MCF 10A (cell line): ENCODE measurements around the gene BHMT. TPM values are rescaled to one million over a fixed set of nuclear protein-coding genes. Genes with fewer than 3 reads are reported as not detected.
A peak's percentile ranks its signal among the peaks of the same experiment; 100 is the strongest.

Experiments
- Bru-seq: library from RNA; stranded (reverse); fragments of 400-500 nt; gene quantifications from one replicate; lab custom pipeline; 2021; lab: Mats Ljungman, UMichigan
- BruChase-seq, 2 experiments: library from RNA; stranded (reverse); fragments of 400-500 nt; gene quantifications; one replicate each; lab custom pipeline; 2021; lab: Mats Ljungman, UMichigan
- BruUV-seq: library from RNA; stranded (reverse); fragments of 400-500 nt; replicated peaks from 2 replicates; lab custom pipeline; 2021; lab: Mats Ljungman, UMichigan
- CTCF ChIA-PET: fragments of 300-600 bp; sonication (Branson Sonifier 250); formaldehyde crosslinking; extraction: SDS; loops from one replicate; lab custom pipeline; 2021; ENCODE audit warnings: antibody characterized with exemption, inconsistent platforms; lab: Yijun Ruan, JAX
- POLR2A ChIA-PET: fragments of 300-600, 350-650 bp; sonication (Branson Sonifier 250); formaldehyde crosslinking; extraction: SDS; loops from one replicate; lab custom pipeline; 2020; ENCODE audit warnings: antibody characterized with exemption, inconsistent platforms; lab: Yijun Ruan, JAX
- DNase-seq: peaks from one replicate; pipeline ENCODE4 v3.0.0-alpha.2; 2018; ENCODE audit not compliant: unreplicated experiment
- H3K27ac Mint-ChIP-seq: one replicate; pipeline ENCODE4 v1.8.0; 2022; ENCODE audit warnings: mild to moderate bottlenecking, low read depth, mixed read lengths; ENCODE audit not compliant: unreplicated experiment
- H3K27me3 Mint-ChIP-seq: one replicate; pipeline ENCODE4 v1.8.0; 2022; ENCODE audit warnings: mixed read lengths; ENCODE audit not compliant: insufficient read depth, unreplicated experiment
- H3K36me3 Mint-ChIP-seq: one replicate; pipeline ENCODE4 v1.8.0; 2022; ENCODE audit warnings: mild to moderate bottlenecking, moderate library complexity, mixed read lengths; ENCODE audit not compliant: insufficient read depth, unreplicated experiment
- H3K4me1 Mint-ChIP-seq: one replicate; pipeline ENCODE4 v1.8.0; 2022; ENCODE audit warnings: mixed read lengths; ENCODE audit not compliant: insufficient read depth, unreplicated experiment
- H3K4me3 Mint-ChIP-seq: one replicate; pipeline ENCODE4 v1.8.0; 2022; ENCODE audit warnings: mild to moderate bottlenecking, moderate library complexity, mixed read lengths; ENCODE audit not compliant: unreplicated experiment
- H3K9me3 Mint-ChIP-seq: one replicate; pipeline ENCODE4 v1.8.0; 2022; ENCODE audit warnings: mixed read lengths; ENCODE audit not compliant: unreplicated experiment
- intact Hi-C: fragments of 100-400 bp; cut with micrococcal nuclease; formaldehyde crosslinking; loops from 2 replicates; pipeline ENCODE4 v1.14.1; 2022
- long read RNA-seq: library from polyadenylated mRNA; stranded (forward); transcript quantifications from one replicate; pipeline ENCODE4 v2.0.0, GENCODE V29; 2022
- total RNA-seq: library from RNA; stranded (reverse); gene quantifications from 2 replicates; pipeline ENCODE4 v1.2.3, GENCODE V29; 2022
- TF ChIP-seq, protein P1 (sequence below): fragments of 200-600 bp; IDR thresholded peaks from one replicate; pipeline ENCODE4 v1.8.0; 2022; ENCODE audit warnings: antibody characterized with exemption, mild to moderate bottlenecking; ENCODE audit not compliant: unreplicated experiment

Gene BHMT, protein sequence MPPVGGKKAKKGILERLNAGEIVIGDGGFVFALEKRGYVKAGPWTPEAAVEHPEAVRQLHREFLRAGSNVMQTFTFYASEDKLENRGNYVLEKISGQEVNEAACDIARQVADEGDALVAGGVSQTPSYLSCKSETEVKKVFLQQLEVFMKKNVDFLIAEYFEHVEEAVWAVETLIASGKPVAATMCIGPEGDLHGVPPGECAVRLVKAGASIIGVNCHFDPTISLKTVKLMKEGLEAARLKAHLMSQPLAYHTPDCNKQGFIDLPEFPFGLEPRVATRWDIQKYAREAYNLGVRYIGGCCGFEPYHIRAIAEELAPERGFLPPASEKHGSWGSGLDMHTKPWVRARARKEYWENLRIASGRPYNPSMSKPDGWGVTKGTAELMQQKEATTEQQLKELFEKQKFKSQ
- total RNA-seq = not detected in 2 replicates
- Bru-seq, nascent RNA = not detected
- BruChase-seq, experiment 1, labeled RNA remaining after a 6-hour chase = not detected
- BruChase-seq, experiment 2, labeled RNA remaining after a 2-hour chase = not detected
- long read RNA-seq, partial matches to known transcripts = 0 of 2 reads
- long read RNA-seq, other reads (novel, unspliced or antisense) = 2 of 2 reads

DNA sequence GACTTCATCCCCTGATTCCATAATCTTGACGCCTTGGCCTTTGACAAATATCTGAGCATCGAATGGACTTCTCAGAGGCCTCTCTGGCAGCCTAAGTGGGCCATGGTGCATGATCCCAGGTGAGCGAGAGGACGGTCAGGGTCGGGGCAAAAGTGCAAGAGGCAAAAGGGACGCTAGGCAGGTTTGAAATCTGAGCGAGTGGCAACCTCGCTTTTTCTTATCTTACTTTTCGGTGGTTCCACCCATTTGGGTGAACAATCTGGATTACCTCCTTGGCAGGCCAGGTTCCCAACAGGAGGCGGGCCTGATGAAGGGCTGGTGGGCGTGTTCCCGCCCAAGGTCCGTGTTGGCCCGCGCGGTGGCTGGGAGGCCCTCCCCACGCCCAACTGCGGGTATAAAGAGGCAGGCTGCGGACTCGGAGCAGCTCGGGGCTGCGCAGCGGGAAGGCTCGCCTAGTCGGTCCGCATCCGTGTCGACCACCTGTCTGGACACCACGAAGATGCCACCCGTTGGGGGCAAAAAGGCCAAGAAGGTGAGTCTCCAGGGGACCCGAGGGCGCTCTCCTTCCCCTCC, at the start of gene BHMT:
TSS of gene BHMT (plus strand) at position 423 of the 573 bp plus-strand sequence. CDS start at position 500, 77 bp downstream.
- no peak within 1 kb of the TSS for H3K27ac Mint-ChIP-seq
- H3K4me3 Mint-ChIP-seq = no peak within 1 kb of the TSS
- H3K36me3 Mint-ChIP-seq = no peaks in the 10 kb centered on the region
- ChIA-PET POLR2A (no interaction called here), CTCF (no interaction called here)
- BruUV-seq = no TSS peak
- no peak for DNase-seq
- TF ChIP-seq, protein P1, sequence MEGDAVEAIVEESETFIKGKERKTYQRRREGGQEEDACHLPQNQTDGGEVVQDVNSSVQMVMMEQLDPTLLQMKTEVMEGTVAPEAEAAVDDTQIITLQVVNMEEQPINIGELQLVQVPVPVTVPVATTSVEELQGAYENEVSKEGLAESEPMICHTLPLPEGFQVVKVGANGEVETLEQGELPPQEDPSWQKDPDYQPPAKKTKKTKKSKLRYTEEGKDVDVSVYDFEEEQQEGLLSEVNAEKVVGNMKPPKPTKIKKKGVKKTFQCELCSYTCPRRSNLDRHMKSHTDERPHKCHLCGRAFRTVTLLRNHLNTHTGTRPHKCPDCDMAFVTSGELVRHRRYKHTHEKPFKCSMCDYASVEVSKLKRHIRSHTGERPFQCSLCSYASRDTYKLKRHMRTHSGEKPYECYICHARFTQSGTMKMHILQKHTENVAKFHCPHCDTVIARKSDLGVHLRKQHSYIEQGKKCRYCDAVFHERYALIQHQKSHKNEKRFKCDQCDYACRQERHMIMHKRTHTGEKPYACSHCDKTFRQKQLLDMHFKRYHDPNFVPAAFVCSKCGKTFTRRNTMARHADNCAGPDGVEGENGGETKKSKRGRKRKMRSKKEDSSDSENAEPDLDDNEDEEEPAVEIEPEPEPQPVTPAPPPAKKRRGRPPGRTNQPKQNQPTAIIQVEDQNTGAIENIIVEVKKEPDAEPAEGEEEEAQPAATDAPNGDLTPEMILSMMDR = no peak
- no peaks in the 10 kb centered on the region for H3K9me3 Mint-ChIP-seq
- intact Hi-C loops = no loop called here
- no peaks in the 10 kb centered on the region for H3K27me3 Mint-ChIP-seq
- H3K4me1 Mint-ChIP-seq = no peaks in the 10 kb centered on the region

DNA sequence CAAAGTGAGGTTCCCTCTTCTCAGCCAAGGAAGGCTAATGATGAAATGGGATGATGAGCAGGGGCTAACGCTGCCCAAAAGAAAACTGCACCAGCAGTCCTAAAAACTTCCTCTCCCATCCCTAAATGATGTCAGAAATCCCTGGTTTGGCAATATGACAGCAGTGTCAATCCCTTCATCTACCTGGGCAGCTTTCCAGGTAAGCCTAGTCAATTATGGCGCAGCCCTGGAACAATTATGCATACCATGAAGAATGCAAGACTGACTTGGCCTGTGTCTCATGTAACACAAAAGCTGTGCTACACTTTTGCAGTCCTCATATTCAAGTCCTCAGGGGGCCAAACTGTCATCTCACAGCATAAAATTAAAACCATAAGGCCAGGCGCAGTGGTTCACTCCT, 49.2 kb upstream of the BHMT start:
- BruUV-seq = no TSS peak
- no peaks in the 10 kb centered on the region for H3K9me3 Mint-ChIP-seq
- TF ChIP-seq, protein P1 = no peak
- CTCF ChIA-PET = interaction anchor here (0.5 to 0.6 kb wide), 2 partner anchors 23 to 138 kb away, joined by 3 to 4 read pairs; no protein-coding TSS in a partner anchor
- H3K27ac Mint-ChIP-seq = no peak overlapping the region
- no peak overlapping the region for H3K4me3 Mint-ChIP-seq
- intact Hi-C loops = no loop called here
- POLR2A ChIA-PET = no interaction called here
- no peaks in the 10 kb centered on the region for H3K27me3 Mint-ChIP-seq
- peak; percentile 68 for DNase-seq
- no peaks in the 10 kb centered on the region for H3K36me3 Mint-ChIP-seq
- H3K4me1 Mint-ChIP-seq = no peaks in the 10 kb centered on the region

DNA sequence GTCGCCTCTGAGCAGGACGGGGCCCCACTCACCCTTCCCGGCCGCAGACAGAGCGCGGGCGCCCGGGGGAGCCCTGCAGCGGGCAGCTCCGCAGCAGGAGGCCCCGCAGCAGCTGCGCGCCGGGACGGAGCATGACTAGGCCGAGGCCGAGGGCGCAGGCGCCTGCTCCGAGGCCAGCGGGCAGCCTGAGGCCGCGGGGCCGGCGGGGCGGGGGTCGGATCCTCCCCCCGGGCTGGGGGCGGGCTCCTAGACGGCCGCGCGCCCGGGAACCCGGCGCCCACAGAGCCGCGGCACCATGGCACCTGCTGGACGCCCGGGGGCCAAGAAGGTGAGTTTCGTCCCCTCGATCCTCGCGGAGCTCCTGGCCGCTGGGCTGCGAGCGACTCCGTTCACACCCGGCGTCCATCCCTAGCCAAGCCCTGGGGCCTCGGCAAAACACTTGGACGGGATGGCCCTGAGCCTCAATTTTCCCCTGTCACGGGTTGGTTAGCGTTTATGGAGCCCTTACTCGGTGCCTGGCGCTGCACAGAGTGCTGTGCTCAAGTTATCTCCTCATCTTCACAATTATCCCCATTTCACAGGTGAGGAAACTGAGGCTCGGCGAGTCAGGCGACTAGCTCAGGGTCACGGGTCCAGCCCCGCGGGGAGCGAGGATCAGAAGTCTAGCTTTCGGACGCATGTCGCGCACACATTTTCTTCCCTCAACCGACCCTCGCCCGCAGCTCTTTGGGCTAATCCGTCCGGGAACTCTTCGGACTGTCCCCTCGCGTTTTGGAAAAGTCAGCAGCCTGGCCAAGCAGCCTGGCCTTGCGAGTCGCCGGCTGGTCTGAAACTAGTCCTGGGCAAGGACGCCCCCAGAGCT, 41.9 kb upstream of the BHMT start, which contains the start of the genes BHMT2 and DMGDH:
TSS of gene BHMT2 (plus strand) at position 280 of the 862 bp plus-strand sequence. CDS start at position 296, 16 bp downstream.
TSS of gene DMGDH (minus strand) at position 187 of the 862 bp plus-strand sequence. CDS start at position 133, 54 bp downstream.
- H3K9me3 Mint-ChIP-seq = peaks cover 4% of the 10 kb centered on the region
- H3K4me3 Mint-ChIP-seq = no peak within 1 kb of the TSS
- TF ChIP-seq, protein P1 = no peak
- H3K4me1 Mint-ChIP-seq = peaks cover 5% of the 10 kb centered on the region
- ChIA-PET POLR2A (interaction anchor here (0.5 kb wide), 1 partner anchor 29 kb away, joined by 3 read pairs; no protein-coding TSS in a partner anchor), CTCF (interaction anchor here (1.1 to 2.6 kb wide), 2 partner anchors 45 to 63 kb away, joined by 3 to 9 read pairs; no protein-coding TSS in a partner anchor)
- H3K27ac Mint-ChIP-seq = no peak within 1 kb of the TSS
- no peaks in the 10 kb centered on the region for H3K27me3 Mint-ChIP-seq
- DNase-seq = no peak
- BruUV-seq = no TSS peak
- intact Hi-C loops = no loop called here
- no peaks in the 10 kb centered on the region for H3K36me3 Mint-ChIP-seq
